Measurements from ENCODE around the gene ZNF124.

DNA sequence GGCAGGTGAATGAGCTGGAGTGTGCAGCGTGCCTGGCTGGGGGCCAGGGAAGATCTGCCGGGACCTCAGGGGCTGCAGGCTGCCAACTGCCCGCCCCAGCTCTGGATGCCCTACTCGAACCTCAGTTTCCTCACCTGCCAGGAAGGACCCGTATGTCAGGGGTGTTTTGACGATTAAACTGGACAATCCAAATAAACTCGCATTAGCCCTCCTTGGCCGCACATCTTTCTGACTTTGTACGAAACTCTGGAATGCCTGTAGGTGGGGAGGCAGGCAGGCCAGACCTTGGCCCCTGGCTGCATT, 59.4 kb downstream of the ZNF124 start:
- TF ChIP-seq, protein P1, sequence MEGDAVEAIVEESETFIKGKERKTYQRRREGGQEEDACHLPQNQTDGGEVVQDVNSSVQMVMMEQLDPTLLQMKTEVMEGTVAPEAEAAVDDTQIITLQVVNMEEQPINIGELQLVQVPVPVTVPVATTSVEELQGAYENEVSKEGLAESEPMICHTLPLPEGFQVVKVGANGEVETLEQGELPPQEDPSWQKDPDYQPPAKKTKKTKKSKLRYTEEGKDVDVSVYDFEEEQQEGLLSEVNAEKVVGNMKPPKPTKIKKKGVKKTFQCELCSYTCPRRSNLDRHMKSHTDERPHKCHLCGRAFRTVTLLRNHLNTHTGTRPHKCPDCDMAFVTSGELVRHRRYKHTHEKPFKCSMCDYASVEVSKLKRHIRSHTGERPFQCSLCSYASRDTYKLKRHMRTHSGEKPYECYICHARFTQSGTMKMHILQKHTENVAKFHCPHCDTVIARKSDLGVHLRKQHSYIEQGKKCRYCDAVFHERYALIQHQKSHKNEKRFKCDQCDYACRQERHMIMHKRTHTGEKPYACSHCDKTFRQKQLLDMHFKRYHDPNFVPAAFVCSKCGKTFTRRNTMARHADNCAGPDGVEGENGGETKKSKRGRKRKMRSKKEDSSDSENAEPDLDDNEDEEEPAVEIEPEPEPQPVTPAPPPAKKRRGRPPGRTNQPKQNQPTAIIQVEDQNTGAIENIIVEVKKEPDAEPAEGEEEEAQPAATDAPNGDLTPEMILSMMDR (conservative IDR thresholded peaks at IDR 0.05; ENCODE audit: low read depth in 2 of 2) = no peak
- no peak for TF ChIP-seq JUNB (IDR thresholded peaks at IDR 0.05; ENCODE audit: unreplicated experiment)

Measured in GM23338 (cell line).